NCI-H146 treated with DMSO at 0.1 percent for 48 hours (cell line): Measurements from ENCODE around the gene EFEMP2.
"Not testable (repeated sequence)": the region's sequence is repeated elsewhere in the genome, so short reads cannot be mapped to it uniquely, and the experiment has no call there.

Source experiments
- DNase-seq: peaks from one replicate; lab custom pipeline; 2025; ENCODE audit not compliant: unreplicated experiment; lab: John Stamatoyannopoulos, UW

Gene EFEMP2

GRCh38 chr11:65833297-65834030 is 39.1 kb downstream of the EFEMP2 start, which contains the start of gene SNX32:
Gene SNX32 (plus strand): TSS chr11:65833963. CDS start chr11:65834066, 103 bp downstream.
- DNase-seq: peak; percentile 84

DNA sequence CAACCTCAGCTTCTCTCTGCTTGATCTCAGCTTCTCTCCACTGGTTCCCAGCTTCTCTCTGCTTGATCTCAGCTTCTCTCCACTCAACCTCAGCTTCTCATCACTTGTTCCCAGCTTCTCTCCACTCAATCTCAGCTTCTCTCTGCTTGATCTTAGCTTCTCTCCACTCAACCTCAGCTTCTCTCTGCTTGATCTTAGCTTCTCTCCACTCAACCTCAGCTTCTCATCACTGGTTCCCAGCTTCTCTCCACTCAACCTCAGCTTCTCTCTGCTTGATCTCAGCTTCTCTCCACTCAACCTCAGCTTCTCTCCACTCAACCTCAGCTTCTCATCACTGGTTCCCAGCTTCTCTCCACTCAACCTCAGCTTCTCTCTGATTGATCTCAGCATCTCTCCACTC is 40.4 kb downstream of the EFEMP2 start:
- DNase-seq: not testable (repeated sequence)

GRCh38 chr11:65829459-65829858 is 43.1 kb downstream of the EFEMP2 start:
- DNase-seq: no peak

- peak; percentile 10 for DNase-seq
Measured at GRCh38 chr11:65826984-65827735, 45.4 kb downstream of the EFEMP2 start.

DNA sequence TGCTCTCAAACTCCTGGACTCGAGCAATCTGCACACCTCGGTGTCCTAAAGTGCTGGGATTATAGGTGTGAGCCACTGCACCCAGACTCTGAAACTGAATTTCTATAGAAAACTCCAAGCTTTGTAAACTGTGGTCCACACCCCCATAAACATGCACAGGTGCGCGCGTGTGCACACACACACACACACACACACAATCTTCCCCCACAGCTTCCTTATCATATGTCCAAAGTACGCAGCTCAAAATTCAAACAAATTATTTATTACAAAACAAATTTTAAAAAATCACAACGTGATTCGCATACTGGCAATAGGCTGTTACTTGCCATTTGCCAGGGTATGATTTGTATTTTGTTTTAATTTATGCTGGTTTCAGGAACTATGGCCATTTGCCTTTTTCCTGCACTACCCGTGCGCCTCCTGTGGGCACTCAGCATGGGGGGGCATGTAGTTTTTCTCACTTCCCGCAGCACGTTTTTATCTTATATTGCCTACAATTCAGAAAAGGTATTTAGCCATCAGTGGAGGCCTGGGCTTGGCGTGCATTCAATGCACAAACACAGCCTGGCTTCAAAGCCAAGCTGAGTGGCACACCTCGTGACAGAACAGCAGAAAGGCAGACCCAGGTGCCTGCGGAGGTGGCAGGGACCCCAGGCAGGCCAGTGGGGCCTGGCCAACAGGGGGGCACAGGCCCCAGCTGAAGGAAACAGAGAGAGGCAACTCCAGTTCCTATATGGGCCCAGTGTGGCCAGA is 49.6 kb downstream of the EFEMP2 start:
- no peak for DNase-seq

GRCh38 chr11:65821107-65821506 is 51.5 kb downstream of the EFEMP2 start:
- DNase-seq: peak; percentile 88

GRCh38 chr11:65817835-65818680 is 54.5 kb downstream of the EFEMP2 start:
- DNase-seq: peak; percentile 76

- no peak for DNase-seq
Measured at GRCh38 chr11:65817312-65817834, 55.2 kb downstream of the EFEMP2 start.

DNA sequence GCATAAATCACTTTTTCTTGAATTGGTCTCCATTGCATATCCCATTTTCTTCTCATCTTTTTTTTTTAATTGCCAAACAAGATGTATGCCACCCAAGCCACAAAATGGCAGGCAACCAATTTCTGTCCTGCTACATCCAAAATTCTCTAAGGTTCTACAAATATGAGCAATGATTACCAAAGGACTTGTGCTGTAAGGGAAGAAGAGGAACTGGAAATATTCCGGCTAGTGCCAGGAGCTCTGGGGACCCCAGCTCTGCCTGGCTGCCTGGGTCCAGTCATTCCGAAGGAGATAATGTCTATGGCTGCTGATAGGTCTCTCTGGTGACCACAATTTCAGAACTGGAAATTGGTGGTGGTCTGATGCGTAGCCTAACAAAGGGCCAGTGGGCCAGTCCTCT is 55.9 kb downstream of the EFEMP2 start:
- DNase-seq: no peak
